LNCaP clone FGC (cell line): ENCODE results near the gene CRY1.

Experiments
- DNase-seq: peaks from one replicate; pipeline ENCODE4 v3.0.0-alpha.2; 2011; ENCODE audit warnings: low read depth
- H3K4me3 ChIP-seq: 2 replicates; pipeline ENCODE4 v1.5.1; 2011; ENCODE audit warnings: mild to moderate bottlenecking, low read depth, low read length, control low read depth
- TF ChIP-seq, protein P1 (sequence below): IDR thresholded peaks from 2 replicates; pipeline ENCODE4 v1.5.1; 2012; ENCODE audit warnings: mild to moderate bottlenecking; ENCODE audit not compliant: control insufficient read depth, insufficient read depth; ENCODE audit errors: extremely low read depth

CRY1 gene

DNA sequence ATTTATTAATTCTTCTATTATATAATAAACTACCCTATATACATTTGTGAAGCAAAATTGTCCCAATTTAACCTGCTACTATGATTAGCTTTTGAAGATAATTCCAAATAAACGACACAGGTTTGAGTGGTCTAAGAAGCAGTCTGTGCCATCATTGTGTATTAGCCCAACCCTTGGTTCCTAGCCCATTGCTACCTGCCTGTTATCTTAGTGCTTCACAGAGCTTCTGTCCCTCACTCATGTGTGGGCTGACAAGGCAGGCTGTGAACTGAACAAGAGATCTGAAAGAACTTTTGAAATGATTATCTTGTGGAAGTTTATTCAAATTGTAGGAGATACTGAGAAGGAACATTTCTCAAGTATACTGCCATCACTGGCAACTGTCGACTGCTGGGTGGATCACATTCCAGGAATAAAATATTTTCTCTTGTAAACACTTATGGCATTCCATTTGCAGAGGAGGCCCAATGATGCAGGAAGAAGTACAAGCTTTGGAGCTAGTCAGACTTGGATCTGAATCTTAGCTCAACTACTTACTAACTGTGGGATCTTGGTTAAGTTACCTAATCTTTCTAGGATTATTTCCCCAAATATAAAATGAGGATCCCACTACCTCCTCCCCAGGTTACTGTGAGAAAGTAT, 98.6 kb downstream of the CRY1 start:
- DNase-seq = no peak
- TF ChIP-seq, protein P1, sequence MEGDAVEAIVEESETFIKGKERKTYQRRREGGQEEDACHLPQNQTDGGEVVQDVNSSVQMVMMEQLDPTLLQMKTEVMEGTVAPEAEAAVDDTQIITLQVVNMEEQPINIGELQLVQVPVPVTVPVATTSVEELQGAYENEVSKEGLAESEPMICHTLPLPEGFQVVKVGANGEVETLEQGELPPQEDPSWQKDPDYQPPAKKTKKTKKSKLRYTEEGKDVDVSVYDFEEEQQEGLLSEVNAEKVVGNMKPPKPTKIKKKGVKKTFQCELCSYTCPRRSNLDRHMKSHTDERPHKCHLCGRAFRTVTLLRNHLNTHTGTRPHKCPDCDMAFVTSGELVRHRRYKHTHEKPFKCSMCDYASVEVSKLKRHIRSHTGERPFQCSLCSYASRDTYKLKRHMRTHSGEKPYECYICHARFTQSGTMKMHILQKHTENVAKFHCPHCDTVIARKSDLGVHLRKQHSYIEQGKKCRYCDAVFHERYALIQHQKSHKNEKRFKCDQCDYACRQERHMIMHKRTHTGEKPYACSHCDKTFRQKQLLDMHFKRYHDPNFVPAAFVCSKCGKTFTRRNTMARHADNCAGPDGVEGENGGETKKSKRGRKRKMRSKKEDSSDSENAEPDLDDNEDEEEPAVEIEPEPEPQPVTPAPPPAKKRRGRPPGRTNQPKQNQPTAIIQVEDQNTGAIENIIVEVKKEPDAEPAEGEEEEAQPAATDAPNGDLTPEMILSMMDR = no peak
- H3K4me3 ChIP-seq = no peak overlapping the region

DNA sequence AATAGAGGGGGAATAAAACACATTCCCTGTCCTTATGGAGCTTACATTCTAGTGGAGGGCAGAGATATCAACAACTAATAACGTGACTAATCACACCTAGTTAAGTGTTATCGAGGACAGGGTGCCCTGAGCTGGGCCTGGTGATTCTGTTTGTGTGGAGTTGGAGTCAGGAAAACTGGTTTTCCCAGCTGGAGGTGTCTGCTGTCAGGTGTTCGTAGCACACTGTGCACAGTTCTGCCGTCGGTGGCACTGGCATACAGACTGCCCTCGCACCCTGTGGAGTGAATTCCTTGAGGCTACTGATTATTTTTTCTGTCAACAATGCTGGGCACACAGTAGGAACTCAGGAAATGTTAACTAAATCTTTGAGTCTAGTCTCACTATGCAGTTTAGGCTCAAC, 105.5 kb downstream of the CRY1 start:
- TF ChIP-seq, protein P1 = no peak
- DNase-seq = peak; percentile 15
- H3K4me3 ChIP-seq = no peak overlapping the region

DNA sequence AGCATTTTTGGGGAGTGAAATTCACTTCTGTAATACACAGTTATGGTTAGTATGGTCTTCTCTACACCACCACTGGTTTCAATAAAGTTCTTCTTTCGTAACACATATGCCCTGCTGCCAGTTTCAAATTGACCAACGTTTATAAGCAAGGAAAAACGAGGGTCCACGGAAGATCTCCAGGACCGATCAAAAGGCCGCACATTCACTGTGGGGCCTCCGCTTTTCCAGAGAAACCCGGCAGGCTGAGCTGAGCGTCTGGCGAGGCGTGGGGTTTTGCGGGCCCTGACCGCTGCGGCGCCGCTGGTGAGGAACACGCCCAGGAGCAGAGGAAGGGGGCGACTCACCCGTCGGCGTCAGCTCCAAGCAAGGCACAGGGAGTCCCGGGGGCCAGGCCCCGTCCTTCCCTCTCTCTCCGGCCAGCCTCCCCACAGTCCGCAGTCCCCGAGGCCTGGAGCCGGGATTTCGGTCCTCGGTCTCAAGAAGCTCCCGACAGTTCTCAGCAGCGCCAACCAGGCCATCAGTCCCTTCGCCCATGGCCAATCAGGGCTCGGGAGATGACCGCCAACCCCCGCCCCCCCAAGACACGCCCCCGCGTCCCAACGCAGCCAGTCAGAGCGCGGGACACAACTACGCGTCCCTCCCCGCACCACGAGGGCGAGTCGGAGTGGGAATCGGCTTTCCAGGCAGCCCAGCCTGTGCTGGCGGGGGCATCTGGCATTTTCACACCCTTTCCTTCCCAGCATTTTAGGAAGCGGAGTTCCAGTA, 106.5 kb downstream of the CRY1 start, which contains the start of gene MTERF2:
Gene MTERF2 (minus strand): TSS at position 522 of the 765 bp plus-strand sequence. CDS start 8,432 bp downstream, outside the sequence.
- DNase-seq = peak; percentile 80
- H3K4me3 ChIP-seq = peak within 1 kb of the TSS; percentile 69
- TF ChIP-seq, protein P1 = no peak

DNA sequence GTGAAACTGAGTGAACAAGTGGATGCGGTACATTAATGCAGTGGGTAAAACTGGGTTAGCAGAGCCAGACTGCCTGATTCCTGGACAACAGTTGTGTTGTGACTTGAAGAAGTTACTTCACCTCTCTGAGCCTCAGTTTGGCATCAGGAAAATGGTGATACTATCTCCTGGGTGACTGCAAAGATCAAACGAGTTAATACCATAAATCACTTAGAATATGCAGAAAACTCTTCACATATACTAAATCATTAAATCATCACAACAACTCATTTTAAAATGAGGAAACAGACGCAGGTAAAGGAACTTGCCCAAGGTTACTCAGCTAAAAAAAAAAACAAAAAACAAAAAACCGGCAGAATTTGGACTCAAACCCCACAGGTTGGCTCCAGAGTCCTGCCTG, 107.2 kb downstream of the CRY1 start:
- no peak for DNase-seq
- peak overlapping the region; percentile 69 for H3K4me3 ChIP-seq
- TF ChIP-seq, protein P1 = no peak

DNA sequence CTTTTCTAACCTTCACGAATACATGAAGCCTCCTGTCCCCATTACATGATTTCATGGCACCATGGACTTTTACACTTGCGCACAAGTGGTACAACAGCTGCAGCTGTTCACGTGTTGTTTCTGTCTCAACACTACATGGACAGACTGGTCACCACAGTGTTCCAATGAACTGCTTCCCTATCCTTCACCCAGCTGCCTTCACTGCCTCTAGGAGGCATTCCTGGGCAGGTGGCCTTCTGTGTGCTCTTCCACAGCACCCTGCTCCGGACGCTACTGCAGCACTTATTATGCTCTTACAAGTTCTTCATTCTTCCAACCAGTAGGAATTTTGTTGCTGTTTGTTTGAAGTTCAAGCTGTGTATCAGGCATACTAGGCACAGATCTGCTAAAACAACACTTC, 107.9 kb downstream of the CRY1 start:
- TF ChIP-seq, protein P1 = 0 out of 2 replicates have a peak, but pooled peaks have one; percentile 13
- no peak overlapping the region for H3K4me3 ChIP-seq
- DNase-seq = no peak

DNA sequence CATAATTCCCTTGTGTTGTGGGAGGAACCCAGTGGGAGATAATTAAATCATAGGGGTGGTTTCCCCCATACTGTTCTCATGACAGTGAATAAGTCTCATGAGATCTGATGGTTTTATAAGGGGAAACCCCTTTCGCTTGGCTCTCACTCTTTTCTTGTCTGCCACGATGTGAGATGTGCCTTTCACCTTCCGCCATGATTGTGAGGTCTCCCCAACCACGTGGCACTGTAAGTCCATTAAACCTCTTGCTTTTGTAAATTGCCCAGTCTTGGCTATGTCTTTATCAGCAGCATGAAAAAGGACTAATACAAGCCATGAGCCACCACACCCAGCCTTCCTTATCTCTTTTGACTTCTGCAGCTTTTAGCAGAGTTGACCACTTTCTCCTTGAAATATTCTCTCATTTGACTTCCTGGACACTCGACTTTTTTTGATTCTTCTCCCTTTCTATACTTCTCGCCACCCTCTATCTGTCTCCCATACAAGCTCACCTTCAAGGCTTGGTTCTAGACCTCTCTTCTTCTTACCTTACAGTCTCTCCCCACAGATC, 108.7 kb downstream of the CRY1 start:
- no peak overlapping the region for H3K4me3 ChIP-seq
- no peak for DNase-seq
- TF ChIP-seq, protein P1 = no peak

DNA sequence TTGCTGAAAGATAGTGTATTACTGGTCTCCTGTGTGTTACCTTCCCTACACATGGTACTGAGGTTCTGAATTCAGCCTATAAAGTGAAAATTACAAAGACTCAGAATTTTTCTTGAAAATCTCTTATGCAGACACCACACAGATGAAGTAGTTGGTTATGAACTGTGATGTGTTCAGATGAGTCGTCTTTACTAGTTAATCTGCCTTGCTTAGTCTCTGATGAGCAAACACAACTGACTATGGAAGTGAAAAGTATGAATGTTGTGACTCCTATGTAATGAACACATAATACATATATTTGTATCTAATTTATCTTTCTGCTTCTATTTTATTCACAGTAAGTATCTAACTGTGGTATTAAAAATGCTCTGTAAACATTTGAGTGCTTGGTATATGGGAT, 111.1 kb downstream of the CRY1 start:
- H3K4me3 ChIP-seq = no peak overlapping the region
- DNase-seq = no peak
- TF ChIP-seq, protein P1 = no peak
